GM12801 (cell line): ENCODE results near the gene SLC10A6.

Experiments used
- CTCF ChIP-seq: IDR thresholded peaks from one replicate; pipeline ENCODE4 v1.5.1; 2011; ENCODE audit warnings: control low read depth; ENCODE audit not compliant: insufficient read length; ENCODE audit errors: extremely low read depth

The SLC10A6 gene, protein sequence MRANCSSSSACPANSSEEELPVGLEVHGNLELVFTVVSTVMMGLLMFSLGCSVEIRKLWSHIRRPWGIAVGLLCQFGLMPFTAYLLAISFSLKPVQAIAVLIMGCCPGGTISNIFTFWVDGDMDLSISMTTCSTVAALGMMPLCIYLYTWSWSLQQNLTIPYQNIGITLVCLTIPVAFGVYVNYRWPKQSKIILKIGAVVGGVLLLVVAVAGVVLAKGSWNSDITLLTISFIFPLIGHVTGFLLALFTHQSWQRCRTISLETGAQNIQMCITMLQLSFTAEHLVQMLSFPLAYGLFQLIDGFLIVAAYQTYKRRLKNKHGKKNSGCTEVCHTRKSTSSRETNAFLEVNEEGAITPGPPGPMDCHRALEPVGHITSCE

DNA sequence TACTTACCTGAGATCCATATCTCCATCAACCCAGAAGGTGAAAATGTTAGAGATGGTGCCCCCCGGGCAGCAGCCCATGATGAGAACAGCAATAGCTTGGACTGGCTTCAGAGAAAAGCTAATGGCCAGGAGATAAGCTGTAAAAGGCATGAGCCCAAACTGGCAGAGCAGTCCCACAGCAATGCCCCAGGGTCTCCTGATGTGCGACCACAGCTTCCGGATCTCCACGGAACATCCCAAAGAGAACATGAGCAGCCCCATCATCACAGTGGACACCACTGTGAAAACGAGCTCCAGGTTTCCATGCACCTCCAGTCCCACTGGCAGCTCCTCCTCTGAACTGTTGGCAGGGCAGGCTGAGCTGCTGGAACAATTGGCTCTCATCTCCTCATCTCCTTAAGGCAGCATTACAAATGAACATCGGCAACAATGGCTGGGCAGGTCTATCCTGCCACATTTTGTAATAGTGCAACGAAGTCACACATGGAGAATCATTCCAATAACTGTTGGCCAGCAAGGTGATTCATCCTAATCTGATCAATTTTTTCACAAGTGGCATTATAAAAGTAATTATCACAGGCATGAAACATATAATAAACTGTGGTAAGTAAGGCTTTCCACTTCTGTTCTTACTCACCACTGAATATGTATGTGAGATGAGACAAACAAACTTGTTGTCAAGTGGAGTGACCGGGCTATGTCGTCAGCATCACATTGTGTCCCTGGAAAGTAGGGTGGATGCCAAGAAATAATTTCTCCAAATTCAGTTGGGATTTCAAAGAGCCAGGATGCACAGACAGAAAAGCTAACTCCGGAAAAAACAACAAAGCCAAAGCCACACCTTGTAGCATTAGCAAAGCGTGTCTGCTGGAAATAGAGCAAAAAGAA is at the start of gene SLC10A6:
TSS of gene SLC10A6 (minus strand) at position 653 of the 888 bp plus-strand sequence. CDS start at position 384, 269 bp downstream.
- TF ChIP-seq CTCF: no peak

GRCh38 chr4:86898562-86898961 is 49.4 kb upstream of the SLC10A6 start:
- TF ChIP-seq CTCF: no peak

DNA sequence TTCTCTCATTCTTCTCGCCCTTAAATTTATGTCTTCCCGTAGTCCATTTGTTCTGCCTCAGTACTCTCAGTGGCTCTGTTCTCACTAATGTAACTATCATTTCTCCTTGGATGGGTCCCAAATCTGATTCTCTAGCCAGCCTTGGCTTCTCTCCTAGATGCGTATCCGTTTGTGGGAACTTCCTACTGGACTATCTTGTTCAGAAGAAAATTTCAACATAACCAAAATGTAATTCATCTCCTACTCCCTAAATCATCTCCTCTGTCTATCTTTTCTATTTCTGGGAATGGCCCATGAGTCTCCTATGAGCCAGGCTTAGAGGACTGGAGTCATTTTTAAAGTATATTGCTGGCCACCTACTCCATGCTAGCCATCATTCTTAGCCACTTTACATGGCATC is 47.4 kb upstream of the SLC10A6 start:
- no peak for TF ChIP-seq CTCF

GRCh38 chr4:86895692-86896488 is 46.7 kb upstream of the SLC10A6 start:
- TF ChIP-seq CTCF: no peak

- TF ChIP-seq CTCF: no peak
These were observed 45.3 kb upstream of the SLC10A6 start for GRCh38 chr4:86894455-86894854.

DNA sequence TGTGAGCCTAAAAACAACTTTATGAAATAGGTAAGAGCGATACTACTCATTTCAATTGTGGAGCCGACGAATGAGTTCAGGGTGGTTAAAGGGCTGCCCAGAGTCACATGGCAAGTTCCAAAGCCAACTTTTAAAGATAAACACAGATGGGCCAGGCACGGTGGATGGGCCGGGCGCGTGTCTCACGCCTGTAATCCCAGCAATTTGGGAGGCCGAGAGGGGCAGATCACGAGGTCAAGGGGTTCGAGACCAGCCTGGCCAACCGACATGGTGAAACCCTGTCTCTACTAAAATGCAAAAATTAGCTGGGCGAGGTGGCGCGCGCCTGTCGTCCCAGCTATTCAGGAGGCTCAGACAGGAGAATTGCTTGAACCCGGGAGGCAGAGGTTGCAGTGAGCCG is 44.0 kb upstream of the SLC10A6 start:
- no peak for TF ChIP-seq CTCF

DNA sequence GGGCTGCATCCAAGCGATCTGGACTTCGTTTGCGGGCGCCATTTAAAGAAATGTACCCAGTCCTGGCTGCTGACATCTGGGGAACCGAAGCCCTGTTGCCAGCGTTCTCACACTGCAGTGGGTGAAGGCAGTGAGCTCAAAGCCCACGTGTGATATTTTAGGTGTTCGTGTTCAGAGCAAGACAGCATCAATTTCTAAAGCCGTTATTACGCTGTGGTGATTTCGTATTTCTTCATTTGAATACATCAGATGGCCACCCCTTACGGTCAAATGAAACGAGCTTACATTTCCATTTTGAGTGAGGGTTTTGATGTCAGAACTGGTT is 43.4 kb upstream of the SLC10A6 start:
- no peak for TF ChIP-seq CTCF
